A549 (cell line): ENCODE results near the gene NAP1L1. TPM values are rescaled to one million over a fixed set of nuclear protein-coding genes. Genes with fewer than 3 reads are reported as not detected.

ENCODE experiments used
- ATAC-seq, 2 experiments: fragments of 200-7000 bp in 1 of 2; fragments of >200 bp in 1 of 2; cut with Nextera tagmentation in 1 of 2; cut with Tn5 transposase in 1 of 2; 3 replicates each; pipeline versions ENCODE4 v1.8.0 to v1.9.1; 2018 to 2020; ENCODE audit warnings: mild to moderate bottlenecking in 1 of 2, moderate library complexity in 1 of 2
- CTCF ChIA-PET: fragments of 300-600 bp; sonication (Branson Sonifier 250); formaldehyde crosslinking; extraction: SDS; loops from one replicate; lab custom pipeline; 2021; ENCODE audit warnings: antibody characterized with exemption, inconsistent platforms; lab: Yijun Ruan, JAX
- POLR2A ChIA-PET: fragments of 350-600 bp; formaldehyde crosslinking; extraction: SDS; loops from one replicate; lab custom pipeline; 2021; ENCODE audit warnings: antibody characterized with exemption, inconsistent platforms; lab: Yijun Ruan, JAX
- DNase-seq, 2 experiments: peaks; one replicate each; pipeline versions ENCODE4 v3.0.0 to v3.0.0-alpha.2; 2011 to 2016; ENCODE audit warnings: low read depth in 1 of 2, low spot score in 1 of 2
- FAIRE-seq: peaks from 2 replicates; lab custom pipeline; 2011; peaks lifted over from hg19 to GRCh38; lab: Jason Lieb, UNC
- H3K27ac ChIP-seq, 2 experiments: fragments of >200 bp; sonication (Bioruptor Twin); formaldehyde crosslinking; 3 replicates each; pipeline ENCODE4 v1.5.1; 2016 to 2017
- H3K4me1 ChIP-seq: fragments of >200 bp; sonication (Bioruptor Twin); formaldehyde crosslinking; 3 replicates; pipeline ENCODE4 v1.6.1; 2016
- H3K4me2 ChIP-seq: fragments of >200 bp; sonication (Bioruptor Twin); formaldehyde crosslinking; 3 replicates; pipeline ENCODE4 v1.6.1; 2016
- H3K4me3 ChIP-seq: fragments of >200 bp; sonication (Bioruptor Twin); formaldehyde crosslinking; 3 replicates; pipeline ENCODE4 v1.5.1; 2016
- H3K9me3 ChIP-seq: fragments of >200 bp; sonication (Bioruptor Twin); formaldehyde crosslinking; 3 replicates; pipeline ENCODE4 v1.6.1; 2016
- BHLHE40 ChIP-seq: IDR thresholded peaks from 2 replicates; pipeline ENCODE4 v1.6.1; 2012; ENCODE audit warnings: low read depth, low read length, inconsistent platforms
- CBX2 ChIP-seq: fragments of 200-600 bp; sonication (generic); IDR thresholded peaks from 2 replicates; pipeline ENCODE4 v1.6.1; 2016; ENCODE audit warnings: low read depth, mild to moderate bottlenecking, borderline replicate concordance
- CBX8 ChIP-seq: fragments of 200-600 bp; sonication (generic); IDR thresholded peaks from 2 replicates; pipeline ENCODE4 v1.6.1; 2016
- CHD4 ChIP-seq: fragments of 200-600 bp; sonication (generic); IDR thresholded peaks from 2 replicates; pipeline ENCODE4 v1.6.1; 2016; ENCODE audit warnings: antibody characterized with exemption, mild to moderate bottlenecking, borderline replicate concordance
- EHMT2 ChIP-seq: fragments of 200-600 bp; sonication (generic); IDR thresholded peaks from 2 replicates; pipeline ENCODE4 v1.6.1; 2016; ENCODE audit warnings: antibody characterized with exemption, low read depth, mild to moderate bottlenecking, moderate library complexity
- FOSL2 ChIP-seq, 2 experiments: fragments of 450-650 bp in 1 of 2; fragments of >200 bp in 1 of 2; sonication (Bioruptor Twin) in 1 of 2; formaldehyde crosslinking; IDR thresholded peaks; 2 replicates each; pipeline versions ENCODE4 v1.5.0 to v1.6.1; 2016 to 2020; ENCODE audit warnings: mild to moderate bottlenecking in 1 of 2, moderate library complexity in 1 of 2
- HDAC2 ChIP-seq: fragments of 200-600 bp; sonication (generic); IDR thresholded peaks from 2 replicates; pipeline ENCODE4 v1.6.1; 2016
- HOXA7 ChIP-seq: fragments of 250-450 bp; sonication (Bioruptor Pico); IDR thresholded peaks from 2 replicates; pipeline ENCODE4 v1.5.0; 2020; ENCODE audit warnings: mild to moderate bottlenecking, moderate library complexity
- KDM1A ChIP-seq: fragments of 200-600 bp; sonication (generic); IDR thresholded peaks from 2 replicates; pipeline ENCODE4 v1.6.1; 2016; ENCODE audit warnings: low read depth, mild to moderate bottlenecking
- KDM5A ChIP-seq: fragments of 200-600 bp; sonication (generic); IDR thresholded peaks from 2 replicates; pipeline ENCODE4 v1.6.1; 2016; ENCODE audit warnings: antibody characterized with exemption, mild to moderate bottlenecking
- MAFK ChIP-seq: fragments of 450-650 bp; IDR thresholded peaks from 2 replicates; pipeline ENCODE4 v1.6.1; 2014; ENCODE audit not compliant: partially characterized antibody
- MAZ ChIP-seq: fragments of 150-350 bp; IDR thresholded peaks from 2 replicates; pipeline ENCODE4 v1.6.1; 2014; ENCODE audit warnings: antibody characterized with exemption, low read depth, low read length, borderline replicate concordance
- NPAS2 ChIP-seq: fragments of 250-450 bp; sonication (Bioruptor Pico); IDR thresholded peaks from 2 replicates; pipeline ENCODE4 v1.8.0; 2022; ENCODE audit warnings: mild to moderate bottlenecking, moderate library complexity, borderline replicate concordance
- NR3C1 ChIP-seq: fragments of >200 bp; sonication (Bioruptor Twin); formaldehyde crosslinking; IDR thresholded peaks from 3 replicates; pipeline ENCODE4 v1.6.1; 2017
- ZC3H11A ChIP-seq: fragments of 450-650 bp; IDR thresholded peaks from 2 replicates; pipeline ENCODE4 v1.6.1; 2014; ENCODE audit warnings: antibody characterized with exemption, mild to moderate bottlenecking
- WGBS: methylation state at CpG from one replicate; pipeline ENCODE4 v1.1.6; 2017; ENCODE audit errors: missing lambda C conversion rate; 5-methylcytosine and 5-hydroxymethylcytosine counted together
- polyA plus RNA-seq, 4 experiments: library from polyadenylated mRNA; depleted of rRNA in 3 of 4; stranded (reverse); fragments of >200 nt; fragmentation: RNase III in 1 of 4; extraction: RNeasy Plus Mini Kit Qiagen cat#74134 plus additional on column Dnase treatment in 1 of 4; gene quantifications; 2 replicates in 3 of 4; 3 replicates in 1 of 4; pipeline ENCODE4 v1.2.3, GENCODE V29; 2011 to 2017
- TF ChIP-seq, protein P1 (sequence below): fragments of 450-650 bp; IDR thresholded peaks from 2 replicates; pipeline ENCODE4 v1.6.1; 2014; ENCODE audit warnings: antibody characterized with exemption
- TF ChIP-seq, protein P2 (sequence below): IDR thresholded peaks from 2 replicates; pipeline ENCODE4 v1.6.1; 2012
- TF ChIP-seq, protein P3 (sequence below): fragments of 200-600 bp; sonication (generic); IDR thresholded peaks from 2 replicates; pipeline ENCODE4 v1.6.1; 2016; ENCODE audit warnings: antibody characterized with exemption, mild to moderate bottlenecking, moderate library complexity
- TF ChIP-seq, protein P4 (sequence below): IDR thresholded peaks from 2 replicates; pipeline ENCODE4 v1.6.1; 2012
- TF ChIP-seq, protein P5 (sequence below): IDR thresholded peaks from 2 replicates; pipeline ENCODE4 v1.6.1; 2012; ENCODE audit warnings: low read depth, borderline replicate concordance
- TF ChIP-seq, protein P6 (sequence below): fragments of >200 bp; sonication (Bioruptor Twin); formaldehyde crosslinking; IDR thresholded peaks from 2 replicates; pipeline ENCODE4 v1.6.1; 2016

The NAP1L1 gene
- polyA plus RNA-seq, 2 of the 4 experiments (the other 2 are of a cell fraction): 709 to 943 TPM

DNA sequence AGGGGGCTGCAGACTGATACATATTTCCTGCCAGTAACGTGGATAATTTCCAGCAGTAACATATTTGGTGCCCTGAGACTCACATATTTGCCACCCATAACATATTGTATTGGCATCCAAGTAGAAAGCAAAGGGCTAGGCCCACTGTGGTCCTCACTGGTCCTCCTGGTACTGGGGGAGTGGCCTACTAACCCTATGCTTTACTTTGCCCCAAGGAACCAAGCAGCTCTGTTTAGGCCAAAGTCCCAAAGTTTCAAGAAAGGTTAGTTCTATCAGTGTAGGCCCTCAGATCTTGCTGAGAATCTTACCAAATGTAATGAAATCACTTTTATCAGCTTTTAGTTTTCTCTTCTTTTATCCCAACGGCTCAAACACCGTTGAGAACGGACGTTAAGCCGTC, 35.4 kb upstream of the NAP1L1 start:
- ChIA-PET POLR2A (no interaction called here), CTCF (no interaction called here)
- ATAC-seq: no peak

DNA sequence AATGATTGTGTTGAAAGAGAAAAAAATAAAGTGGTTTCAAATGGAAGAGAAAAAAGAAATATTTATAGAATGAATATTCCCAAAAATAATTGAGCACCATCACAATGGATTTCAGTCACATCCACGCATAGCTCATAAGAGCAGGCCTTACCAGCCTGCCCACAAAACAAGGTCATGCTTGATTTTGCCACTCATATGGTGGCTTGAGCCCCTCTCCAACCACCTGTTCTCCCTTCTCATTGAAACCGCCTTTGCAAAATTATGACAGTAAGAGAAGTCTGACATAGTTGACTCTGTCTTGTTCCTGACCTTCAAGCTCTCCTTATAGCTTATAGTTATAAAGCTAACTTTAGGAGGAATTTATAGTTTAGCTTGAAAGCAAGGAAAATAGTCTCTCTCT, 33.3 kb upstream of the NAP1L1 start:
- H3K9me3 ChIP-seq: no peaks in the 10 kb centered on the region
- no peak overlapping the region for H3K27ac ChIP-seq
- TF ChIP-seq MAZ: no peak
- TF ChIP-seq ZC3H11A: no peak
- CTCF ChIA-PET: interaction anchor here (0.9 kb wide), 1 partner anchor 13 kb away, joined by 3 read pairs; no protein-coding TSS in a partner anchor
- no peaks in the 10 kb centered on the region for H3K4me1 ChIP-seq
- no peak overlapping the region for H3K4me3 ChIP-seq
- 88% methylated on average over 2 of the region's 2 CpGs for WGBS
- H3K4me2 ChIP-seq: no peak overlapping the region
- POLR2A ChIA-PET: no interaction called here
- FAIRE-seq (no peak), DNase-seq (no peak), ATAC-seq (no peak)

More for the DNA sequence above, 35.4 kb upstream of the NAP1L1 start:
- Histone ChIP-seq H3K4me1 (no peaks in the 10 kb centered on the region), H3K4me3 (no peak overlapping the region), H3K4me2 (no peak overlapping the region), H3K27ac (no peak overlapping the region), H3K9me3 (no peaks in the 10 kb centered on the region)
- 95% methylated on average over 6 of the region's 6 CpGs for WGBS
- no peak for DNase-seq
- FAIRE-seq: no peak
- no peak for TF ChIP-seq HOXA7
- no peak for TF ChIP-seq KDM5A
- no peak for TF ChIP-seq CBX8
- TF ChIP-seq, protein P1, sequence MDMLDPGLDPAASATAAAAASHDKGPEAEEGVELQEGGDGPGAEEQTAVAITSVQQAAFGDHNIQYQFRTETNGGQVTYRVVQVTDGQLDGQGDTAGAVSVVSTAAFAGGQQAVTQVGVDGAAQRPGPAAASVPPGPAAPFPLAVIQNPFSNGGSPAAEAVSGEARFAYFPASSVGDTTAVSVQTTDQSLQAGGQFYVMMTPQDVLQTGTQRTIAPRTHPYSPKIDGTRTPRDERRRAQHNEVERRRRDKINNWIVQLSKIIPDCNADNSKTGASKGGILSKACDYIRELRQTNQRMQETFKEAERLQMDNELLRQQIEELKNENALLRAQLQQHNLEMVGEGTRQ: no peak
- no peak for TF ChIP-seq CHD4
- no peak for TF ChIP-seq KDM1A
- no peak for TF ChIP-seq FOSL2 (IDR thresholded peaks at IDR 0.05)
- TF ChIP-seq FOSL2 (CRISPR knock-in tag; IDR thresholded peaks at IDR 0.05): no peak
- TF ChIP-seq, protein P2, sequence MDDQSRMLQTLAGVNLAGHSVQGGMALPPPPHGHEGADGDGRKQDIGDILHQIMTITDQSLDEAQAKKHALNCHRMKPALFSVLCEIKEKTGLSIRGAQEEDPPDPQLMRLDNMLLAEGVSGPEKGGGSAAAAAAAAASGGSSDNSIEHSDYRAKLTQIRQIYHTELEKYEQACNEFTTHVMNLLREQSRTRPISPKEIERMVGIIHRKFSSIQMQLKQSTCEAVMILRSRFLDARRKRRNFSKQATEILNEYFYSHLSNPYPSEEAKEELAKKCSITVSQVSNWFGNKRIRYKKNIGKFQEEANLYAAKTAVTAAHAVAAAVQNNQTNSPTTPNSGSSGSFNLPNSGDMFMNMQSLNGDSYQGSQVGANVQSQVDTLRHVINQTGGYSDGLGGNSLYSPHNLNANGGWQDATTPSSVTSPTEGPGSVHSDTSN: no peak
- TF ChIP-seq CBX2: no peak
- TF ChIP-seq NR3C1: no peak
- TF ChIP-seq, protein P3, sequence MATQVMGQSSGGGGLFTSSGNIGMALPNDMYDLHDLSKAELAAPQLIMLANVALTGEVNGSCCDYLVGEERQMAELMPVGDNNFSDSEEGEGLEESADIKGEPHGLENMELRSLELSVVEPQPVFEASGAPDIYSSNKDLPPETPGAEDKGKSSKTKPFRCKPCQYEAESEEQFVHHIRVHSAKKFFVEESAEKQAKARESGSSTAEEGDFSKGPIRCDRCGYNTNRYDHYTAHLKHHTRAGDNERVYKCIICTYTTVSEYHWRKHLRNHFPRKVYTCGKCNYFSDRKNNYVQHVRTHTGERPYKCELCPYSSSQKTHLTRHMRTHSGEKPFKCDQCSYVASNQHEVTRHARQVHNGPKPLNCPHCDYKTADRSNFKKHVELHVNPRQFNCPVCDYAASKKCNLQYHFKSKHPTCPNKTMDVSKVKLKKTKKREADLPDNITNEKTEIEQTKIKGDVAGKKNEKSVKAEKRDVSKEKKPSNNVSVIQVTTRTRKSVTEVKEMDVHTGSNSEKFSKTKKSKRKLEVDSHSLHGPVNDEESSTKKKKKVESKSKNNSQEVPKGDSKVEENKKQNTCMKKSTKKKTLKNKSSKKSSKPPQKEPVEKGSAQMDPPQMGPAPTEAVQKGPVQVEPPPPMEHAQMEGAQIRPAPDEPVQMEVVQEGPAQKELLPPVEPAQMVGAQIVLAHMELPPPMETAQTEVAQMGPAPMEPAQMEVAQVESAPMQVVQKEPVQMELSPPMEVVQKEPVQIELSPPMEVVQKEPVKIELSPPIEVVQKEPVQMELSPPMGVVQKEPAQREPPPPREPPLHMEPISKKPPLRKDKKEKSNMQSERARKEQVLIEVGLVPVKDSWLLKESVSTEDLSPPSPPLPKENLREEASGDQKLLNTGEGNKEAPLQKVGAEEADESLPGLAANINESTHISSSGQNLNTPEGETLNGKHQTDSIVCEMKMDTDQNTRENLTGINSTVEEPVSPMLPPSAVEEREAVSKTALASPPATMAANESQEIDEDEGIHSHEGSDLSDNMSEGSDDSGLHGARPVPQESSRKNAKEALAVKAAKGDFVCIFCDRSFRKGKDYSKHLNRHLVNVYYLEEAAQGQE: no peak
- TF ChIP-seq, protein P4, sequence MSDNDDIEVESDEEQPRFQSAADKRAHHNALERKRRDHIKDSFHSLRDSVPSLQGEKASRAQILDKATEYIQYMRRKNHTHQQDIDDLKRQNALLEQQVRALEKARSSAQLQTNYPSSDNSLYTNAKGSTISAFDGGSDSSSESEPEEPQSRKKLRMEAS: no peak
- TF ChIP-seq, protein P5, sequence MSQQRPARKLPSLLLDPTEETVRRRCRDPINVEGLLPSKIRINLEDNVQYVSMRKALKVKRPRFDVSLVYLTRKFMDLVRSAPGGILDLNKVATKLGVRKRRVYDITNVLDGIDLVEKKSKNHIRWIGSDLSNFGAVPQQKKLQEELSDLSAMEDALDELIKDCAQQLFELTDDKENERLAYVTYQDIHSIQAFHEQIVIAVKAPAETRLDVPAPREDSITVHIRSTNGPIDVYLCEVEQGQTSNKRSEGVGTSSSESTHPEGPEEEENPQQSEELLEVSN: no peak
- TF ChIP-seq NPAS2 (CRISPR knock-in tag): no peak
- TF ChIP-seq, protein P6, sequence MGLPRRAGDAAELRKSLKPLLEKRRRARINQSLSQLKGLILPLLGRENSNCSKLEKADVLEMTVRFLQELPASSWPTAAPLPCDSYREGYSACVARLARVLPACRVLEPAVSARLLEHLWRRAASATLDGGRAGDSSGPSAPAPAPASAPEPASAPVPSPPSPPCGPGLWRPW: no peak
- no peak for TF ChIP-seq EHMT2
- TF ChIP-seq BHLHE40: no peak
- TF ChIP-seq MAFK: no peak
- no peak for TF ChIP-seq HDAC2
